K562 (cell line): Measurements from ENCODE around the gene VIPR1. TPM values are rescaled to one million over a fixed set of nuclear protein-coding genes. Genes with fewer than 3 reads are reported as not detected.

Experiments
- ADNP ChIP-seq: fragments of 200-800 bp; sonication (Bioruptor generic); IDR thresholded peaks from 2 replicates; pipeline ENCODE4 v1.6.1; 2016; ENCODE audit warnings: missing genetic modification characterization, missing compliant biosample characterization
- CHCHD3 ChIP-seq: fragments of 250-450 bp; sonication (Bioruptor Pico); IDR thresholded peaks from 2 replicates; pipeline ENCODE4 v2.1.2; 2022; ENCODE audit warnings: mild to moderate bottlenecking
- CREB3L1 ChIP-seq: fragments of 450-650 bp; IDR thresholded peaks from 2 replicates; pipeline ENCODE4 v1.6.1; 2014; ENCODE audit warnings: low read depth, mild to moderate bottlenecking, moderate library complexity, borderline replicate concordance
- FIP1L1 ChIP-seq: fragments of 200-400 bp; formaldehyde crosslinking; IDR thresholded peaks from 2 replicates; pipeline ENCODE4 v1.6.1; 2018; ENCODE audit warnings: mild to moderate bottlenecking, low read depth, low read length; ENCODE audit not compliant: poor library complexity, severe bottlenecking
- FOXJ3 ChIP-seq: sonication (generic); formaldehyde crosslinking; IDR thresholded peaks from 2 replicates; pipeline ENCODE4 v1.4.0; 2020; ENCODE audit warnings: mild to moderate bottlenecking, missing genetic modification reagents
- FOXM1 ChIP-seq, 2 experiments: fragments of 450-650 bp in 1 of 2; sonication (generic) in 1 of 2; formaldehyde crosslinking in 1 of 2; IDR thresholded peaks; 2 replicates each; pipeline versions ENCODE4 v1.6.1 to v1.9.0; 2017 to 2022; ENCODE audit warnings: low read depth in 2 of 2, mild to moderate bottlenecking in 2 of 2, missing genetic modification reagents in 1 of 2, moderate library complexity in 1 of 2
- GABPA ChIP-seq: fragments of 200-800 bp; sonication (Bioruptor generic); conservative IDR thresholded peaks from 2 replicates; pipeline ENCODE4 v1.6.1; 2016; ENCODE audit warnings: low read depth, missing genetic modification characterization, missing compliant biosample characterization
- L3MBTL2 ChIP-seq: fragments of 450-650 bp; IDR thresholded peaks from 2 replicates; pipeline ENCODE4 v1.6.1; 2016; ENCODE audit warnings: mild to moderate bottlenecking, moderate library complexity
- MAFF ChIP-seq: IDR thresholded peaks from 2 replicates; pipeline ENCODE4 v1.6.1; 2012; ENCODE audit warnings: low read length, improper control_type of control experiment
- MEF2D ChIP-seq: conservative IDR thresholded peaks from 2 replicates; pipeline ENCODE4 v1.6.1; 2016; ENCODE audit warnings: low read depth, missing genetic modification characterization, missing compliant biosample characterization
- MNT ChIP-seq, 2 experiments: fragments of 450-650 bp; conservative IDR thresholded peaks; 2 replicates each; pipeline ENCODE4 v1.6.1; 2017; ENCODE audit warnings: mild to moderate bottlenecking in 2 of 2, moderate library complexity in 2 of 2
- RAD21 ChIP-seq, 2 experiments: fragments of 250-450 bp in 1 of 2; fragments of 450-650 bp in 1 of 2; sonication (Bioruptor Pico) in 1 of 2; formaldehyde crosslinking in 1 of 2; IDR thresholded peaks in 1 of 2; conservative IDR thresholded peaks in 1 of 2; 2 replicates each; pipeline versions ENCODE4 v1.4.0 to v1.8.0; 2020 to 2022; ENCODE audit warnings: mild to moderate bottlenecking in 2 of 2, moderate library complexity in 1 of 2
- RHOXF2B ChIP-seq: fragments of 250-450 bp; sonication (Bioruptor Pico); conservative IDR thresholded peaks from 2 replicates; pipeline ENCODE4 v1.5.1; 2021
- SAP30 ChIP-seq: fragments of 200-600 bp; sonication (generic); IDR thresholded peaks from 2 replicates; pipeline ENCODE4 v1.6.1; 2012; ENCODE audit warnings: borderline replicate concordance, low read depth, mild to moderate bottlenecking, moderate library complexity, low read length, control low read depth, inconsistent platforms; ENCODE audit not compliant: insufficient read depth, poor library complexity, severe bottlenecking
- SIN3A ChIP-seq, 2 experiments: fragments of 150-350 bp in 1 of 2; IDR thresholded peaks; 2 replicates each; pipeline ENCODE4 v1.6.1; 2011 to 2016; ENCODE audit warnings: borderline replicate concordance in 2 of 2, low read depth in 2 of 2, low read length in 2 of 2, mild to moderate bottlenecking in 2 of 2, moderate library complexity in 2 of 2; ENCODE audit not compliant: control insufficient read depth in 1 of 2
- SMC3 ChIP-seq: conservative IDR thresholded peaks from 2 replicates; pipeline ENCODE4 v1.6.1; 2011; ENCODE audit warnings: low read depth, low read length, improper control_type of control experiment; ENCODE audit not compliant: insufficient read depth
- STAT5B ChIP-seq: fragments of 250-450 bp; sonication (Bioruptor Pico); IDR thresholded peaks from 2 replicates; pipeline ENCODE4 v1.8.0; 2021; ENCODE audit warnings: mild to moderate bottlenecking, inconsistent platforms
- TAL1 ChIP-seq: fragments of 450-650 bp; IDR thresholded peaks from 2 replicates; pipeline ENCODE4 v1.6.1; 2016; ENCODE audit warnings: mild to moderate bottlenecking
- TRIM28 ChIP-seq: fragments of 450-650 bp; IDR thresholded peaks from 2 replicates; pipeline ENCODE4 v1.6.1; 2017
- ZBTB7A ChIP-seq: IDR thresholded peaks from 2 replicates; pipeline ENCODE4 v1.6.1; 2011; ENCODE audit warnings: low read depth, mild to moderate bottlenecking, low read length, moderate library complexity, borderline replicate concordance; ENCODE audit not compliant: control insufficient read depth
- ZKSCAN1 ChIP-seq: fragments of 150-350 bp; IDR thresholded peaks from 2 replicates; pipeline ENCODE4 v1.6.1; 2016; ENCODE audit warnings: low read depth, low read length
- ZNF212 ChIP-seq: fragments of 450-650 bp; formaldehyde crosslinking; IDR thresholded peaks from 2 replicates; pipeline ENCODE4 v1.4.0; 2020; ENCODE audit warnings: mild to moderate bottlenecking
- ZNF57 ChIP-seq: fragments of 450-650 bp; formaldehyde crosslinking; IDR thresholded peaks from 2 replicates; pipeline ENCODE4 v1.4.0; 2020; ENCODE audit warnings: mild to moderate bottlenecking, moderate library complexity
- ZNF717 ChIP-seq: fragments of 250-450 bp; sonication (Bioruptor Pico); IDR thresholded peaks from 2 replicates; pipeline ENCODE4 v1.5.0; 2021
- ZNF785 ChIP-seq: fragments of 250-450 bp; sonication (Bioruptor Pico); IDR thresholded peaks from 2 replicates; pipeline ENCODE4 v1.4.0; 2020; ENCODE audit warnings: mild to moderate bottlenecking
- polyA plus RNA-seq, 8 experiments: library from polyadenylated mRNA; depleted of rRNA in 4 of 8; stranded (reverse) in 5 of 8; unstranded in 3 of 8; fragments of >200 nt; fragmentation: Nextera tagmentation in 2 of 8; fragmentation: Illumina TruSeq in 1 of 8; extraction: Ambion mirVana in 2 of 8; extraction: Trizol in 1 of 8; gene quantifications; 2 replicates each; pipeline versions ENCODE4 v1.2.1 to v1.2.3, GENCODE V29; 2011 to 2014; ENCODE audit warnings: inconsistent platforms in 1 of 8, missing spikeins in 1 of 8
- total RNA-seq, 7 experiments: library from RNA; depleted of rRNA in 6 of 7; stranded (reverse); fragments of >200 nt in 6 of 7; fragmentation: Illumina TruSeq in 2 of 7; extraction: Trizol in 2 of 7; gene quantifications; 2 replicates each; pipeline versions ENCODE4 v1.2.1 to v1.2.3, GENCODE V29; 2011 to 2021; ENCODE audit warnings: low replicate concordance in 1 of 7
- TF ChIP-seq, protein P1 (sequence below): fragments of 250-450 bp; sonication (Bioruptor Pico); IDR thresholded peaks from 2 replicates; pipeline ENCODE4 v1.4.0; 2020

Gene VIPR1
- total and polyA plus RNA-seq, 9 of the 15 experiments (the other 6 are each of a cell fraction or from before 2014, with no cell fraction given): 0.04 to 0.38 (median 0.12) TPM; not detected in 3

GRCh38 chr3:42547401-42547945 is 45.0 kb downstream of the VIPR1 start (continued):
- TF ChIP-seq MEF2D: no peak
- TF ChIP-seq ZKSCAN1: no peak
- TF ChIP-seq ZBTB7A: no peak
- TF ChIP-seq SAP30: no peak
- TF ChIP-seq SIN3A (IDR thresholded peaks at IDR 0.05; ENCODE audit: borderline replicate concordance in 2 of 2, control insufficient read depth in 1 of 2, low read depth in 2 of 2, low read length in 2 of 2): no peak
- no peak for TF ChIP-seq TAL1
- TF ChIP-seq TRIM28: no peak
- no peak for TF ChIP-seq L3MBTL2
- TF ChIP-seq MNT (conservative IDR thresholded peaks at IDR 0.05): no peak
- TF ChIP-seq FOXJ3 (CRISPR knock-in tag): no peak
- no peak for TF ChIP-seq ZNF57
- TF ChIP-seq, protein P1, sequence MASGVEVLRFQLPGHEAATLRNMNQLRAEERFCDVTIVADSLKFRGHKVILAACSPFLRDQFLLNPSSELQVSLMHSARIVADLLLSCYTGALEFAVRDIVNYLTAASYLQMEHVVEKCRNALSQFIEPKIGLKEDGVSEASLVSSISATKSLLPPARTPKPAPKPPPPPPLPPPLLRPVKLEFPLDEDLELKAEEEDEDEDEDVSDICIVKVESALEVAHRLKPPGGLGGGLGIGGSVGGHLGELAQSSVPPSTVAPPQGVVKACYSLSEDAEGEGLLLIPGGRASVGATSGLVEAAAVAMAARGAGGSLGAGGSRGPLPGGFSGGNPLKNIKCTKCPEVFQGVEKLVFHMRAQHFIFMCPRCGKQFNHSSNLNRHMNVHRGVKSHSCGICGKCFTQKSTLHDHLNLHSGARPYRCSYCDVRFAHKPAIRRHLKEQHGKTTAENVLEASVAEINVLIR (CRISPR knock-in tag): no peak
- TF ChIP-seq STAT5B (CRISPR knock-in tag): no peak
- no peak for TF ChIP-seq ZNF785 (CRISPR knock-in tag)
- no peak for TF ChIP-seq FOXM1 (IDR thresholded peaks at IDR 0.05; ENCODE audit: low read depth)
- TF ChIP-seq FOXM1 (CRISPR knock-in tag; IDR thresholded peaks at IDR 0.05; ENCODE audit: low read depth): no peak
- TF ChIP-seq GABPA: no peak
- TF ChIP-seq ZNF212 (CRISPR knock-in tag): no peak
- no peak for TF ChIP-seq ZNF717 (CRISPR knock-in tag)
- TF ChIP-seq ADNP (tag): no peak
- peak; percentile 83 for TF ChIP-seq SMC3
- TF ChIP-seq FIP1L1: no peak
- no peak for TF ChIP-seq RHOXF2B (CRISPR knock-in tag)
- TF ChIP-seq MAFF: no peak
- no peak for TF ChIP-seq CHCHD3 (CRISPR knock-in tag)
- TF ChIP-seq RAD21 (CRISPR knock-in tag; conservative IDR thresholded peaks at IDR 0.05 in 1 of 2, IDR thresholded peaks at IDR 0.05 in 1 of 2): peak; percentile 34 to 61; a peak in 3 of 4 replicates
- no peak for TF ChIP-seq CREB3L1
